NCI-H2029 treated with DMSO at 0.1 percent for 48 hours (cell line): ENCODE measurements around the gene INAFM2.

Source experiments
- DNase-seq: peaks from one replicate; lab custom pipeline; 2025; lab: John Stamatoyannopoulos, UW

The INAFM2 gene

DNA sequence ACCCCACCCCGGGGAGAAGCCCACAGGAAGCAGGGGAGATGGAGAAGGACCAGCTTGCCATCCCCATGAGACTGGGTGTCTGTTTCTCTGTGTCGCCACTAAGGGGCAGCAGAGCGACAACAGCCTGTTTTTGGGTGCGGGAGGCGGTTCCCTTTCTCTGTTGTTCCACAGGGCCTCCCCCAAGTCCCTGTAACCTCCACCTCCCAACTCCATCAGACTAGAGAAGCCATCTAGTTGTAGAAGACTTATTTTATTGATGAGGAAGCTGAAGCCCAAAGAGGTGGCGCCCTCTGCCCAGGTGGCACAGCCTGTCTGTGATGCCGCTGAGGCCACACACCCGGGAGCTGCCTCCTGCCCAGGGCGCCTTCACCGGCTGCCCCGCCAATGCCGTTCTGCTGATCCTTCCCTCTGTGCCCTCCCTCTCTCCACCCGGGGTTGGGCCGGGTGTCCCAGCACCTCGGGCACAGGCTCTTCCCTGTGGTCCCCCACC, 21.2 kb downstream of the INAFM2 start:
- DNase-seq = no peak

DNA sequence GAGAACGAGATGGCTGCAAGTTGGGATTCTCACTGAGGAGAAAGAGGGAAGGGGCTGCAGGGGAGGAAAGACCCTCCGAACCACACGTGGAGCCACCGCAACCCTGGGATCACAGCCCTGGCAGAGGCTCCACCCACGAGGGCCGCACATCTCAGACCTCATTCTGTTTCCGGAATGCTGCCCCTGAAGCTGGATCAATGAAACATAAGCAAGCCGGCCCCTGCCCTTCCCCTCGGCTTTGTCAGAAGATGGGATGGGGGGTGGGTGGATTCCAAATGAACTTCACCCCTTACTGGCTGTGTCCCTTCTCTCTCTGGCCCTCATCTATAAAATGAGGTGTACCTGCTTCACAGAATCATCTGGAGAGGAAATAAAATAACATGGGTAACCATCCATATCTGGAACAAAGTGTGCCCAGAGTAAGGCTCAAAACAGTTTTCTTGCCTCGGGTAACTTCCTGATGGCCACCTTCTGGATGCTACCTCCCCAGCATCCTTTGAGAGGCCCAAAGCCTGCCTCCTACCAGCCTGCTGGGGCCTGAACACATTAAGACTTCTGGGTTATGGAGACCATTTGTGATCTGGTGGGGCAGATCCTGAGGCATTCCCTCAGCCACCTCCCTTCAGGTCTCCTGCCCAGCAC, 21.9 kb downstream of the INAFM2 start:
- no peak for DNase-seq

DNA sequence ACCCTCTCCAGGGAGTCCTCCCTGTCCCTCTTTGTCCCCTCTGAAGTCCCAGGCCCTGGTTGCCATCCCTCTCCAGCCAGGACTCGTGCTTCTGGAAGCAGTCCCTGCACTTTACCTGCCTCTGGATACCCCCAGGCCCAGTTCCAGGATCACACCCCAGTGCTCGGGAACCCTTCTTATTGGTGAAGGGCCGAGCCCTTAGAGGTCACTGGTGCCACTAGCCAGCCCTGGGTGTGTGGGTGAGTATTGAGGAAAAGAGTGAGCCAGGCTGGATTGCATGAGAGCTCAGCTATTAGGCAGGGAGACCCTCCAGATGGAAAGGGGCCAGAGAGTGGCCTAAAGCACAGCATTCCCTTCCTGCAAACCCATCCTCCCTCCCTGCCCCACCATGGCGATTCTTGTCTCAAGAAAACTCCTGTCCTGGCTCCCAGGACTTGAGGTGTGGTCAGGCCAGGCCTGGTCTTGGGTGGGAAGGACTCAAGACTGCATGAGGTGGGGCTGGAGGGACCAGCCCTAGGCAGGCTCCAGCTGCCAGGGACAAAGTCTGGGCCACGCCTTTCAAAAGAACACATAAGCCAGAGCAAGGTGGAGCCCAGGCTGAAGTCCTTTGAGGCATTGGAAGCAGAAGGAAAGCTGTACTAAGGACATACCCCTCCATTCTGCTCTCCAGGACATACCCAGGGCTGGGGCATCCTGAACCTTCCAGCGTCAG, 22.5 kb downstream of the INAFM2 start:
- no peak for DNase-seq

DNA sequence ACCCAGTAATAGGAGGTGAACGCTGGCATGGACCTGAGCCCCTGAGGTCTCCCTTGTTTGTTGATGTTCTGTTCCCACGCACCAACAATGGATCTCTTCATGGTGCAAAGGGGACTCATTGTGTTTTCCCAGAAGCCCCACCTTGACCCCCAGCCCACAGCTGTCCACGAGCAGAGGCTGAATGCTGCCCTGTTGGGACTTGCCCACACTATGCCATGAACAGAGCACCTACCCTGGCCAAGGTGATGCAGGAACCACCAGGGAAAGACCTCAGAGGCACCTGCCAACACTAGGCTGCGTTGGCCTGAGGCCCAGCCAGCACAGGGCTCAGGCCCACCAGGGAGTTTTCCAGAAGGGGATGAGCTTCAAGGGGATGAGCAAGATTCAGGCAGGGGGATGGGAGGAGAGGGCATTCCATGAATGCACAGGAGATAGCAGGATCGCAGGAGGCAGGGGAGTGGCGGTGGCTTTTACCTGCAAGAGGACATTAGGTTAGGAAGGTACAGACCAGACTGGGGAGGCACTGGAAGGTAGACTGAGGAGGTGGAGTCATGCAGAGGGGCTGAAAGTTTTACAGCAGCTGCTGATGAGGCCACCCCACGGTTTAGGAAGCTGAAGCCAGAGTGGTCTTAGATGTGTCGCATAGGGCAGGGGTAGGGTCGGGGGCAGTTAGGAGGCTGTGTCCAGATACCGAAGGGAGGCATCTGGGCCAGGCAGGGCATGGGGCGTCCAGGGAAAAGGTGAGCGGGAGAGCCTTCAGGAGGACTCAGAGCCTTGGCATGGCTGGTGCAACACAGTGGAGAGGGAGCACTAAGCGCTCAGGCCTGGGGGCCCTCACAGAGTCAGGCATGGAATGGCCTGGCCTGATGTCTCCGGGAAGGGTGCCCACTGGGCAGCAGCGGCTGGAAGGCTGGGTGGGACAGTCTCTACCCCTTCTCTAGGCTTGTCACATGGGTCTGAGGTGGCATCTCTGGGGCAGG, 23.4 kb downstream of the INAFM2 start:
- no peak for DNase-seq

DNA sequence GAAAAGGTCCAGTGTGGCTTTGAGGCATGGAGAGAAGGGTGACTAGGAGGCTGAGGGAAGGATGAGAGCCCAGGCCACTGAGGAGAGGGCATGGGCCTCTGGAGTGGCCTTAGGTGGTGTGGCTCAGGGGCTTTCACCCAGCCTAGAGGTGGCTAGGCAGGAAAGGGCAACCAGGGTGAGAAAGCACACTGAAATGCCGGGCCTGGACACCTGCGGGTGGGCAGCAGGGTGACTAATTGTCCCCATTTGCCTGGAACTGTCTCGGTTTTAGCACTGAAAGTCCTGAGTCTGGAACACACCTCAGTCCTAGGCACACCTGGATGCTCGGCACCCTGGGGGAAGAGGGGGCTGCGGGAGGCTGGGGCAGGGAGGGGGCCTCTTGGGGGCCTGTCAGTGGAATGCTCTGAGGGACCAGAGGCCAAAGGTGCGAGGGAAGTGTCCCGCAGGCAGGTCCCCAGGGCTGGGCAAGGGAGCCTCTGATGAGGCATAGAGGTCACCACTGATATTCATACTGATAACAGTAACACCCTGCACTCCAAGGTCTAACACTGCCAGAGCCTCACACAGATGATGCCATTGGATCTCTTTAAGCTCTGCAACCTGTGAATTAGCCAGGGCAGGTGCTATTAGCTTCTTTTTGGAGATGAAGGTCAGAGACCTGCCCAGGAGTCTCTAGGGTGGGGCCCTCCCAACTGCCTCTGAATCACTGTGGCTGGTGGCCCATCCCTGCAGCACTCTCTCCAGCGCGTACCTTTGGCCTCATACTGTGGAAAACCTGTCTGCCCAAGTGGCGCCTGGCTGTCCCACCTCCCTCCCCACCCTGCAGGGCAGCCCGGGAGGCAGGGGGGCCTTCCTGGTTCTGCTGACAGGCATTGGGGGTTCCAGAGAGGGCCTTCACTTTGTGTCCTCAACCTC, 24.3 kb downstream of the INAFM2 start:
- no peak for DNase-seq

DNA sequence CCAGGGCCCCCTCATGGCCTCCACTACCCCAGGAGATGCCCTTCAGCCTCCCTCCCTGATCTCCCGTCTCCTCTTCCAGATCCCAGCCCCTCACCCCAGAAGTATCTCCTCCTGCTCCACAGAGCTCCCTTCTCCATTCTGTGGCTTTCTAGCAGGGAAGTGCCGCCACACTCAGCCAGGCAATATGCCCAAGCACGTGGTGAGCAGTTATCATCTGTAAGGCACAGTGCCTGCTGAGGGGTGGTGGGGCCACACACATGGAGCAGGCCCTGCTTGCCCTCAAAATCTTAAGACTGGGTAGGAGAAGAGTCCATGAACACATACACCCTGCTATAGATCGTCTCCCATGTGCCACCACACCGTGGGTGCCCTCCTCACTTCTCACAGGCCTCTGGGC, 25.0 kb downstream of the INAFM2 start:
- DNase-seq = no peak

DNA sequence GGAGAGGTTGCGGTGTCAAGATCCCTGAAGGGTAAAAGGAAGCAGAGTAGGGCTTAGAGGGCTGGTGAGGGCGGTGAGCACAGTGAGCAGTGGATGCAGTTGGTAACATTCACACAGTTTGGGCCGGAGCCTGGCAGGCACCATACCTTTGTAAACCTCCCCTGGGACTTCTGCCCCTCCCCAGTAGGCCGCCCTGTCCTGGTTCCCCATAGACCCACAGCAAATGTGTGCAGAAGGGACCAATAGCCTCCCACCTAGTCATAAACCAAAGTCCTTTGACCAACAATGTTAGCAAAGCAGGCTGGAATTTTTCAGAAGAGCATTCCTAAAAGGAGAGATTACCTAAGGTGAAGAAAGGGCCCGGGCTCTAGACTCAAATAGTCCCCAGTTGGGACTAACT, 25.7 kb downstream of the INAFM2 start:
- DNase-seq = no peak

DNA sequence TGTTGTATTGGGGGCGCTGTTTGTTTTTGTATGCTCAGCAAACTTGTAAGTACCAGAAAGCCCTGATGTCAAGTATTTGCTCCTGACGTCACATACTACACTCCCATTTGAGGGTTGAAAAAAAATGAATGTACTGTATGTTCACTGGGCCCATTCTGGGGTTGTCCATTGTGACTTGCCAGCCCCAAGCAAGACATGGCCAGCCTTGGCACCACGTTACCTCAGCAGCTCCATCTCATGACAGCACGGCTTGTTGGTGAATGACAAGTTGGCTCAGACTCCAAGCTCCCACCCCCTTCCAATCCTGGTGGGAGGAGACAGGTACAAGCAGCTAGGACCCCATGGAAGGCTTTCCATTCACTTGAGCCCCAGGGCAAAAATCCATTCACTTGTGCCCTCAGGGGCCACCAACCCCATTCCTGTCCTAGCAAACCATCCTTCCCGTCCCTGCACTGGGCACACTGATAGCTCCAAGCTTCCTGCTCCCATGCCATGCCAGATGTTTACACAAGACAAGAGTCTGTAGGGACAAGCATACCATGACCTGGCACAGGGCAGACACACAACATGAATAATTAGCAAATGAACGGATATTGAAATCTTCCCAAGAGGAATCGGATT, 28.9 kb downstream of the INAFM2 start:
- no peak for DNase-seq

DNA sequence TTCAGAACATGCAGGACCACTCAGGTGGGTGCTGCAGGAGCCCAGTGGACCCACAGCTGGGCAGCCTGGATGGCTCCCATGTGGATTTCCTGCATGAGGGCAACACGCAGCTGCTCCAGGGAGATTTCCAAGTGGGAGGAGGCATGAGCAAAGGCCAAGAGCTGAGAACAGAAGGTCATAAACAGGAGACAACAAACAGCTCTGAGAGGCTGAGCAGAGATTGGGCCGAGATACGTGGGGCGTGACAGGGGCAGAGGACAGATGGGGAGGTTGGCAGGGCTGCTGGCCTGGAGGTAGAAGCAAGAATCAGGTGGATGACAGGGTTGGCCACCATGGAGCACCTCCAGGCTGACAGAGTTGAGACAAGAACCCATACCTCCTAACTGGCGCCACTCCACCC, 30.2 kb downstream of the INAFM2 start:
- DNase-seq = peak; percentile 21

DNA sequence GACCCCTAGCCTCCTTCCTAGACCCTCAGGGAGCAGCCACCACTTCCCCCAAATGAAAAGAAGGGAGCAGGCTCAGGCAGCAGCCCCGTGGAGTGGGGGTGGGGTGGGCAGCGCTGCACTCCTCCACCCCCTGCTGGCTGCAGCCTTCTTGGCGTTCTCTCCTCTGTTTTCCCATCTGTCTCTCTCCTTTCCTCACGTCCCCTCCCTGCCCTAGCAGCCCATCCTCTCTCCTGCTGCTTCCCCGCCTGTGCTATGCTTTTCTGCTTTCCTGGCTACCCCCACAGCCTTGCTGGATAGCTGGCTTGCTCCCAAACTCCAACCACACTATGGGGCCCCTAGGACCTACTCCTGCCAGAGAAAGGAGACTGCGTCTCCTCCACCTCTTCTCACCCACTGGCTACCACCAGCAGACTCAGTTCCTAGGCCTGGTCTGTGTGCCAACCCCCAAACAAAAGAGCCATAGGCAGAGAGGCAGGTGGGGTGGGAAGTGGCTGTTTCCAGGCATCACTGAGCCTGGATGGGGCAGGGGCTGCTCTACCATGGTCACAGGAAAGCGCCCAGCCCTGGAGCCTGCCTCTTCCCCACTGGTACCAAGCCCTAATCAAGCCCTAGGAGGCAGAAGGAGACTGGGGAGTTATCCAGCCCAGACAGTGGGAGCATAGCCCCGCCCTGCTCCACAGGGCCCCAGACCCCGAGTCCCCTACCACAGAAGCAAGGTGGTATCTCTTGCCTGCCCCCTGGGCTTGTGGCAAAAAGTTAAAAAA, 31.1 kb downstream of the INAFM2 start:
- no peak for DNase-seq

DNA sequence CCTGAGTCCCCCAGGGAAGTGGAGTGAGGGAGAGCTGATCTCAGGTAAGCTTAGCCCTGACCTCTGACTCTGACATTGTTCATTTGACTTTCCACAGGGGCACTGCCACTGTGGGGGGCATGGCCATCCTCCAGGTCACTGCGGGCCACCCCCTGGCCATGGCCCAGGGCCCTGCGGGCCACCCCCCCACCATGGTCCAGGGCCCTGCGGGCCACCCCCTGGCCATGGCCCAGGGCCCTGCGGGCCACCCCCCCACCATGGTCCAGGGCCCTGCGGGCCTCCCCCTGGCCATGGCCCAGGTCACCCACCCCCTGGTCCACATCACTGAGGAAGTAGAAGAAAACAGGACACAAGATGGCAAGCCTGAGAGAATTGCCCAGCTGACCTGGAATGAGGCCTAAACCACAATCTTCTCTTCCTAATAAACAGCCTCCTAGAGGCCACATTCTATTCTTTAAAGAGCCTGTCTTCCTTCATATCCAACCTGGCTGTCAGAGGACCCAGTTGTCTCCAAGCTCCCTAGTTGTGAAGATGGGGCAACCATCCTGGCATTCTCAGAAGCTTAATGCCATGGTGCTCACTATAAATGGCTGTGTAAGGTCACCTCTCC, 32.6 kb downstream of the INAFM2 start:
- DNase-seq = no peak

DNA sequence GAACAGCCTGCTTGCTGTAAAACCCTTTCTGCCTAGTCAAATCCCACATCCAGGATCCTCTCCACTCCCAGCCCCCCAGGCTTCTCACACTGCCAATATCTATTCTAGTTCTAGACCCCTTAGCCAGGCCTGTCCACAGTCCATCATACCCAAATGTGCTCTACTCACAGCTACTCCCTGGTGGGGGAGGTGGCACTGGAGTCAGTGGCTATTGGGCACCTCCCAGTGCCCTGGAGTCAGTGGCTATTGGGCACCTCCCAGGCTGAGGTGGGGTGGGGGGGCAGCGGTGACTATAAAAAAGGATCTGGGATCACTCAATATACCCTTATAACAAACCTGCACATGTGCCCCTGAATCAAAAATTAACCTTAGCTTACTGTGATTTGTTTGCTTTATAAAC, 33.8 kb downstream of the INAFM2 start:
- DNase-seq = no peak

DNA sequence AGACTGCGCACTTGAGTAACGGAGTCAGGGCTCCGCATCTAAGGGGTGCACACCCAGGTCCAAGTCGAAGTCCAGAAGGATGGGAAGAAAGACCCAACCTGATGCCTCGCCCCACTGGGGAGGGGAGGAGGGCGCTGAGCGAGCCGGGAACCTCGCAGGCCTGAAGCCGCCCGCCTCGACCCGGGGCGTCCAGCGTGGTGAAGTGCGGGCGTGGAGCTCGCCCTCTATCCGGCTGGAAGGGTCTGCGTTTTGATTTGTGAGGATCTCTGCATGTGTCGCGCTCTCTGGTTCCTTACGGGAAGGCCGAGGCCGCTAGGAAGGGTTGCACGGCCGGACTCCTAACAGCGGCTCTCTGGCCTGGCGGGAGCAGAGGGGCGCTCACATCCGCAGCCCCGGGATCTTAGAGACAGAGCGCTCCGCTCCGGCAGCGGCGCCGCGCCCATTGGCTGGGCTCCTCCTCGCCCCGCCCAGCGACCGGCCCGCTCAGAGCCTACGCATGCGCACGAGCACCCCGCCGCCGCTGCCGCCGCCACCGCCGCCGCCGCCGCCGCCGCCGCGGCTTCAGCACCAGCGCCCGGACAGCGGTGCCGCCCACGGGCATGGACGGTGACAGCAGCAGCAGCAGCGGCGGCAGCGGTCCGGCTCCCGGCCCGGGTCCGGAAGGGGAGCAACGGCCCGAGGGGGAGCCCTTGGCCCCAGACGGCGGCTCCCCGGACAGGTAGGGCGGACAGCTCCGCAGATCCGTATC, 34.4 kb downstream of the INAFM2 start, which contains the start of gene DISP2:
DISP2 (plus strand) TSS at position 497 of the 748 bp plus-strand sequence; CDS start at position 600, 103 bp downstream.
- DNase-seq = no peak

DNA sequence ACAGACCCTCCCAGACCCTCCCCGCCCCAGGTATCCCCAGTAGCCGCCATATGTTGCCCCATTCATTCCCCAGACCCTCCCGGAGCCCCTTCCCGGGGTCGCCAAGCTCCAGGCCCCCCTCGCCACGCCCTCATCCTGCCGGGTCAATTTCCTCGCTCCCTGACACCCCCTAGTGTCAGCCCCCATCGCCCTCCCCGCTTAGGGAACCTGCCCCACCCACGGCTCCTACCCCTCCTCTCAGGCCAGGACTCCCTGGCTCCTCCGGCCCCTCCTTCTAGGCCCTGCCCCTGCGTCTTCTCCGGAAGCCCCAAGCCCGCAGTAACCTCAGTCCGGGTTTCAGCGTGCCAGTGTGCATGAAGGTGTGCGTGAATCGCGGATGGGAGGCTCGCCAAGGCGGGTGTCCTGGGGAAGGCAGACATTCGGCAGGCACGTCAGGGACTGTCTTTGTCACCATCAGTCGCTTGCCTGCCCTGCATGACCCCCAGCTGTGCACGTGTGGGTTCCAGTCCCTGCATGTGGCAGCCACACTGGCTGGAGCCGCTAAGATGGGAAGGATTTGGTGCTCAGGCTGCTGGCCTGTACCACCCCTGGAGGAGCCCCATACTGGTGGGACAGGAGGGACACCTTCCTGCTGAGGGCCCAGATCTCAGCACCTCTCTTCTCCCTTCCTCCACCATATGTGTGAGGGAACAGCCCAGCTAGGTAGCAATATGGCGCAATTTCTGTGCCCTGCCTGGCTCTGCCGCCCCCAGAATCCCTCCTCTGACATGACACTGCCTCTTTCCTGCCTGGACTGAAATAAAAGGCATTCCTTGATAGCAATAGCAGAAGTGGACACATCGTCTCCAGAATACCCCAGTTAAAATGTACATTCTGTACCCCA, 35.2 kb downstream of the INAFM2 start:
- no peak for DNase-seq

DNA sequence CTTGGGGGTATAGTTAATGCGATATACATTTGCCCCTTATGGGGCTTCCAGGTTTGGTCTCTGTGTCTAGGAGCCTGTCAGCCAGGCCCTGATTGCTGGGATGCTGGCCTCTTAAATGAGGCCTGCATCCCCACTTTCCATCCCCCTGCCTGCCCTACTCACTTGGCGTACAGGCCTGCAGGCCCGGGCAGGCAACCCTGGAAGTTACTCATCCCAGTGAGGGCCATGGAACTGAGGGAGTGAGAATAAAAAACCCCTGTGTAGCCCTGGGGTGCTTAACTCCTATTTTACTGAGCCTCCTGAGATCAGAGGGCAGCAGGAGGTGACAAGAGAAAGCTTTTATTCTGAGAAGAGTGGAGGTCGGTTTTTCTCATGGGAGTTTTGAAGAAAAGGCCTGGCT, 36.5 kb downstream of the INAFM2 start:
- DNase-seq = no peak

DNA sequence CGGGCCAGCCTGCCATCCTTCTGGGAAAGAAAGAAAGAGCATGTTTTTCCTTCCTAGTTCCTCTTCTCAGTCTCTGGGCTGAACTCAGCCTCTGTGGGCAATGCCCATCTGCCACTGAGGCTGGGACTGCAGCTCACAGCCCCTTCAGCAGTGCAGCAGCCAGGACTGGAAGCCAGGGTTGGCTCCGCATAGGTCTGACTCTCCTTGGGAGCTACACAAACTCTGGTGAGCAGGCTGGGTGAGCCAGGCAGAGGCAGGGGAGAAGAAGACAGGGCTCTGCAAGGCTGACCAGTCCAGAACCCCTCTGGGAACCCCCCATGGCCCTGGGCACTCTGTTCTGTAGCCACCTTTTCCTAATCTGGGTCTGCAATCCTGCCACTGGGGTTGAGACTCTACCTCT, 38.1 kb downstream of the INAFM2 start:
- DNase-seq = no peak

DNA sequence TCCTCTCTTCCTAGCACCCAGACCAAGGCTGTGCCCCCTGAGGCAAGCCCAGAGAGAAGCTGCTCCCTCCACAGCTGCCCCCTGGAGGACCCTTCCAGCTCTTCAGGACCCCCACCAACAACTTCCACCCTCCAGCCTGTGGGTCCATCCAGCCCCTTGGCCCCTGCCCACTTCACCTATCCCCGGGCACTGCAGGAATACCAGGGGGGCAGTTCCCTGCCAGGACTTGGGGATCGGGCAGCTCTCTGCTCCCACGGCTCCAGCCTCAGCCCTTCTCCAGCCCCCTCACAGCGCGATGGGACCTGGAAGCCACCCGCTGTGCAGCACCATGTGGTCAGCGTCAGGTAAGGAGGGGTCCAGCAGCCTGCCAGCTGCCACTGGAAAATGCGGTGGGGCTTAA, 40.1 kb downstream of the INAFM2 start:
- no peak for DNase-seq

DNA sequence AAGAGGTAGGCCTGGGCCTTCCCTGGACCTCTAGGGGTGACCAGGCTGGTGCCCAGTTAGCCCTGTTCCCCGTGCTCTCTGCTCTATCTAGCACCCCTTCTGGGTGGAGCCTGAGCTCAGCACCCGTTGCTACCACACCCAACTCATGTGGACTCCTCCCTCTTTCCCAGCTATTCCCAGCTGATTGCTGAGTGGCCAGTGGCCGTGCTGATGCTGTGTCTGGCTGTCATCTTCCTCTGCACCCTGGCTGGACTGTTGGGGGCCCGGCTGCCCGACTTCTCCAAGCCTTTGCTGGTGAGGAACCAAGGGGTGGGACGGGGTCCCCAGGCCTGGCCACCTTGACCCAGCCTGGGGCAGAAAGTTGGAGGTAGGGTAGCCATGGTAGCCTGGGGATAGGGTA, 40.8 kb downstream of the INAFM2 start:
- DNase-seq = no peak
